Endodermal cell (in vitro differentiated cells): ENCODE data around the gene XYLT1. TPM values are rescaled to one million over a fixed set of nuclear protein-coding genes. Genes with fewer than 3 reads are reported as not detected.
A peak's percentile ranks its signal among the peaks of the same experiment; 100 is the strongest.

Experiments
- DNase-seq: peaks from one replicate; pipeline ENCODE4 v3.0.0-alpha.2; 2017
- H3K27ac ChIP-seq: 2 replicates; pipeline ENCODE4 v1.5.1; 2013; ENCODE audit warnings: mild to moderate bottlenecking, low read depth, low read length, moderate library complexity
- H3K27me3 ChIP-seq: 2 replicates; pipeline ENCODE4 v1.6.1; 2013; ENCODE audit warnings: mild to moderate bottlenecking, low read length, moderate library complexity; ENCODE audit not compliant: insufficient read depth, control insufficient read depth, poor library complexity, severe bottlenecking
- H3K36me3 ChIP-seq: 2 replicates; pipeline ENCODE4 v1.7.0; 2013; ENCODE audit warnings: mild to moderate bottlenecking, low read length, moderate library complexity; ENCODE audit not compliant: control insufficient read depth, insufficient read depth
- H3K4me1 ChIP-seq: one replicate; pipeline ENCODE4 v1.7.0; 2013; ENCODE audit warnings: low read length; ENCODE audit not compliant: control insufficient read depth, insufficient read depth
- H3K4me3 ChIP-seq: 2 replicates; pipeline ENCODE4 v1.5.1; 2013; ENCODE audit warnings: mild to moderate bottlenecking, low read length, moderate library complexity
- H3K9ac ChIP-seq: 2 replicates; pipeline ENCODE4 v1.6.1; 2013; ENCODE audit warnings: mild to moderate bottlenecking, low read length, moderate library complexity; ENCODE audit not compliant: poor library complexity, severe bottlenecking; ENCODE audit errors: extremely low read depth
- H3K9me3 ChIP-seq: 2 replicates; pipeline ENCODE4 v1.6.1; 2013; ENCODE audit warnings: mild to moderate bottlenecking, low read length, moderate library complexity; ENCODE audit not compliant: control insufficient read depth
- H3K27ac Mint-ChIP-seq: 2 replicates; pipeline ENCODE4 v1.8.0; 2020; ENCODE audit warnings: mixed read lengths
- H3K27me3 Mint-ChIP-seq: 2 replicates; pipeline ENCODE4 v1.8.0; 2021; ENCODE audit warnings: mild to moderate bottlenecking, mixed read lengths; ENCODE audit not compliant: insufficient read depth
- H3K36me3 Mint-ChIP-seq: 2 replicates; pipeline ENCODE4 v1.8.0; 2020; ENCODE audit warnings: low read depth, mixed read lengths
- H3K4me1 Mint-ChIP-seq: 2 replicates; pipeline ENCODE4 v1.8.0; 2020; ENCODE audit warnings: mixed read lengths
- H3K4me3 Mint-ChIP-seq: 2 replicates; pipeline ENCODE4 v1.8.0; 2020; ENCODE audit warnings: mild to moderate bottlenecking, moderate library complexity, mixed read lengths
- H3K9me3 Mint-ChIP-seq: 2 replicates; pipeline ENCODE4 v1.8.0; 2020; ENCODE audit warnings: mild to moderate bottlenecking, mixed read lengths
- WGBS, 2 experiments: methylation state at CpG; one replicate each; pipeline versions ENCODE4 v1.1.5 to v1.1.7; 2013; ENCODE audit warnings: missing lambda C conversion rate in 2 of 2, mixed read lengths in 1 of 2; ENCODE audit not compliant: insufficient coverage in 1 of 2, insufficient read length in 1 of 2; 5-methylcytosine and 5-hydroxymethylcytosine counted together
- total RNA-seq, 2 donors: library from RNA; stranded (reverse); fragmentation: NEBNext Ultra II Directional in 1 of 2; extraction: Animal tissue kit (Norgen Biotek cat#: 25700) in 1 of 2; gene quantifications; 2 replicates in 1 of 2; 3 replicates in 1 of 2; pipeline ENCODE4 v1.2.1, GENCODE V29; 2021
- TF ChIP-seq, protein P1 (sequence below): fragments of 200-600 bp; sonication (generic); conservative IDR thresholded peaks from 2 replicates; pipeline ENCODE4 v1.5.0; 2021; ENCODE audit warnings: antibody characterized with exemption, mild to moderate bottlenecking

XYLT1 gene
- total RNA-seq, 2 donors from 2014 or later: 26.8 to 28.5 TPM

DNA sequence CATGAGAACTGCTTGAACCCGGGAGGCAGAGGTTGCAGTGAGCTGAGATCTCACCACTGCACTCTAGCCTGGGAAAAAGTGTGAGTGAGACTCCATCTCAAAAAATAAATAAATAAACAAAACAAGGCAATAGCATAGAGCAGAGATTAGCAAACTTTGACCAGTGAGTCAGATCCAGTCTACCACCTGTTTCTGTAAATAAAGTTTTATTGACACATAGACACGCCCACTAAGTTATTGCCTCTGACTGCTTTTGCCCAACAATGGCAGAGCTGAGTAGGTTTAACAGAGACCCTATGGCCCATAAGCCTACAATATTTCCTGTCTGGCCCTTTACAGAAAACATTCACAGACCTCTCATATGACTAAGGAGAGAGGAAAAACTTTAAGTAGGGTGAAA lies 44.3 kb downstream of the XYLT1 start:
- Histone ChIP-seq H3K4me1 (no peaks in the 10 kb centered on the region), H3K9ac (no peak overlapping the region), H3K27me3 (no peaks in the 10 kb centered on the region), H3K9me3 (no peaks in the 10 kb centered on the region), H3K36me3 (no peaks in the 10 kb centered on the region), H3K4me3 (no peak overlapping the region), H3K27ac (no peak overlapping the region)
- Mint-ChIP-seq H3K36me3 (peaks cover 6% of the 10 kb centered on the region), H3K9me3 (peaks cover 2% of the 10 kb centered on the region), H3K27me3 (no peaks in the 10 kb centered on the region), H3K4me3 (no peak overlapping the region), H3K4me1 (peaks cover 27% of the 10 kb centered on the region), H3K27ac (no peak overlapping the region)
- DNase-seq: no peak
- TF ChIP-seq, protein P1, sequence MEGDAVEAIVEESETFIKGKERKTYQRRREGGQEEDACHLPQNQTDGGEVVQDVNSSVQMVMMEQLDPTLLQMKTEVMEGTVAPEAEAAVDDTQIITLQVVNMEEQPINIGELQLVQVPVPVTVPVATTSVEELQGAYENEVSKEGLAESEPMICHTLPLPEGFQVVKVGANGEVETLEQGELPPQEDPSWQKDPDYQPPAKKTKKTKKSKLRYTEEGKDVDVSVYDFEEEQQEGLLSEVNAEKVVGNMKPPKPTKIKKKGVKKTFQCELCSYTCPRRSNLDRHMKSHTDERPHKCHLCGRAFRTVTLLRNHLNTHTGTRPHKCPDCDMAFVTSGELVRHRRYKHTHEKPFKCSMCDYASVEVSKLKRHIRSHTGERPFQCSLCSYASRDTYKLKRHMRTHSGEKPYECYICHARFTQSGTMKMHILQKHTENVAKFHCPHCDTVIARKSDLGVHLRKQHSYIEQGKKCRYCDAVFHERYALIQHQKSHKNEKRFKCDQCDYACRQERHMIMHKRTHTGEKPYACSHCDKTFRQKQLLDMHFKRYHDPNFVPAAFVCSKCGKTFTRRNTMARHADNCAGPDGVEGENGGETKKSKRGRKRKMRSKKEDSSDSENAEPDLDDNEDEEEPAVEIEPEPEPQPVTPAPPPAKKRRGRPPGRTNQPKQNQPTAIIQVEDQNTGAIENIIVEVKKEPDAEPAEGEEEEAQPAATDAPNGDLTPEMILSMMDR: no peak
- 83 to 87% methylated on average over 2 of the region's 2 CpGs for WGBS, 2 experiments

DNA sequence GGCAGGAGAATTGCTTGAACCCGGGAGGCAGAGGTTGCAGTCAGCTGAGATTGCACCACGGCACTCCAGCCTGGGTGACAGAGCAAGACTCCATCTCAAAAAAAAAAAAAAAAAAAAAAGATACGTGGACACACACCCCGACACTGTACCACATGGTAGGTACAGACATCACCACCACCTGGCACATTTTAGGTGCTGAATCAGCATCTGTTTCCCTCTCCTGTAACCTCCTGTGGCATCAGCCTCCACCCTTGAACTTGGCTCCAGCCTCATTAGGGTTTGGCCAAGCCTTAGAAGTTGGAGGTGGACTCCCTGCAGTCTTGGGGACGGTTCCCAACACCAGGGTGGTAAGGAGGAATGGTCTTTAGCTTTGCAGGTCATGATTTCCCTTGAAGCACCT lies 46.0 kb downstream of the XYLT1 start:
- H3K4me1 ChIP-seq: no peaks in the 10 kb centered on the region
- no peak overlapping the region for H3K27ac Mint-ChIP-seq
- no peaks in the 10 kb centered on the region for H3K27me3 Mint-ChIP-seq
- peaks cover 21% of the 10 kb centered on the region for H3K4me1 Mint-ChIP-seq
- H3K36me3 Mint-ChIP-seq: peaks cover 7% of the 10 kb centered on the region
- H3K9me3 Mint-ChIP-seq: peaks cover 4% of the 10 kb centered on the region
- 90% methylated on average over 2 to 5 of the region's 5 CpGs for WGBS, 2 experiments
- H3K27ac ChIP-seq: no peak overlapping the region
- no peak overlapping the region for H3K4me3 Mint-ChIP-seq
- DNase-seq: no peak
- TF ChIP-seq, protein P1: no peak
- no peaks in the 10 kb centered on the region for H3K9me3 ChIP-seq
- no peak overlapping the region for H3K9ac ChIP-seq
- H3K4me3 ChIP-seq: no peak overlapping the region
- no peaks in the 10 kb centered on the region for H3K36me3 ChIP-seq
- no peaks in the 10 kb centered on the region for H3K27me3 ChIP-seq

DNA sequence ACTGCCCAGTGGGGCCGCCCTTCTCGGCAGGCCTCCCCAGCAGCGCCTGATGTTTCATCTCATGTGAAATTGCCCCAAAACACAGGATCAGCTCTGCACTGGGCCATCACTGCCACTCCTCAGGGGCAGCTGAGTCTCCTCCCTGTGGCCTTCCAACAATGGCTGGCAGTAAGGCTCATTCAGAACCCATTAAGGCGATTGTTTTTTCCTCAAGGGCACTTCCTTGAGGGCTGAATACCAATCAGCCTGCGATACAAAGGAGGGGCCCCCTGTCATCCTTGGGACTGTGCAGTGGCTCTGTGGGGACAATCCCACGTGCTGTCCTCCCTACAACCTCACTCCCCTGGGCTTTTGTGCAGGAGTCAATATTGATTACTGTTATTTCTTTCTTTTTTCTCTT lies 47.5 kb downstream of the XYLT1 start:
- peaks cover 7% of the 10 kb centered on the region for H3K36me3 Mint-ChIP-seq
- Histone ChIP-seq H3K27ac (peak overlapping the region; percentile 44), H3K9me3 (no peaks in the 10 kb centered on the region), H3K36me3 (no peaks in the 10 kb centered on the region), H3K9ac (no peak overlapping the region), H3K27me3 (no peaks in the 10 kb centered on the region), H3K4me3 (no peak overlapping the region), H3K4me1 (no peaks in the 10 kb centered on the region)
- TF ChIP-seq, protein P1: no peak
- peaks cover 4% of the 10 kb centered on the region for H3K9me3 Mint-ChIP-seq
- H3K4me1 Mint-ChIP-seq: peaks cover 13% of the 10 kb centered on the region
- DNase-seq: no peak
- no peak overlapping the region for H3K27ac Mint-ChIP-seq
- H3K4me3 Mint-ChIP-seq: no peak overlapping the region
- no peaks in the 10 kb centered on the region for H3K27me3 Mint-ChIP-seq
- 41 to 58% methylated on average over 3 to 6 of the region's 6 CpGs for WGBS, 2 experiments
